ENCODE data around the gene CLIC1.

DNA sequence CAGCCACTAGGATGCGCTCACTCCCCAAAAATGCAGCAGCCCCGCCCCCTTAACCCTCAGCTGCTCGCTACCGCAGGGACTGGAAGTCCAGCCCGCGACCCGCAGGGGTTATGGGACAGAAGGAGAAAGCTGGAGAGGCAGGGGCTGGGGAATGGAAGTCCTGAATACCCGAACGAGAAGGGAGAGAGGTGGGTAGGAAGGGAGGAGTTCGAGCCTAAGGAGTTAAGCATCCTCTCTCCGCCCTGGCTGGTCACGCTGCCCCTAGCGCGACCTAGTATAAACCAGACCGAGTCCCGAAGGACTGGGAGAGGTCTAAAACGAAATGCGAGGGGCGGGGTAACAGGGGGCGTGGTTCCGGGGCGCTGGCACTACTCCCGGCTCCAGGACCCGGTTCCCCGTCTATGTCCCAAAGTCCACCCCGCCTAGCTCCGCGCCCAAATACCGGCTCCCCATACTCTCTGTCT, 6.8 kb downstream of the CLIC1 start:
- TF ChIP-seq, protein P1, sequence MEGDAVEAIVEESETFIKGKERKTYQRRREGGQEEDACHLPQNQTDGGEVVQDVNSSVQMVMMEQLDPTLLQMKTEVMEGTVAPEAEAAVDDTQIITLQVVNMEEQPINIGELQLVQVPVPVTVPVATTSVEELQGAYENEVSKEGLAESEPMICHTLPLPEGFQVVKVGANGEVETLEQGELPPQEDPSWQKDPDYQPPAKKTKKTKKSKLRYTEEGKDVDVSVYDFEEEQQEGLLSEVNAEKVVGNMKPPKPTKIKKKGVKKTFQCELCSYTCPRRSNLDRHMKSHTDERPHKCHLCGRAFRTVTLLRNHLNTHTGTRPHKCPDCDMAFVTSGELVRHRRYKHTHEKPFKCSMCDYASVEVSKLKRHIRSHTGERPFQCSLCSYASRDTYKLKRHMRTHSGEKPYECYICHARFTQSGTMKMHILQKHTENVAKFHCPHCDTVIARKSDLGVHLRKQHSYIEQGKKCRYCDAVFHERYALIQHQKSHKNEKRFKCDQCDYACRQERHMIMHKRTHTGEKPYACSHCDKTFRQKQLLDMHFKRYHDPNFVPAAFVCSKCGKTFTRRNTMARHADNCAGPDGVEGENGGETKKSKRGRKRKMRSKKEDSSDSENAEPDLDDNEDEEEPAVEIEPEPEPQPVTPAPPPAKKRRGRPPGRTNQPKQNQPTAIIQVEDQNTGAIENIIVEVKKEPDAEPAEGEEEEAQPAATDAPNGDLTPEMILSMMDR (IDR thresholded peaks at IDR 0.05), result peak in 3 of 7 experiments; percentile 48 to 71 (median 64)
- peak in 2 of 3 donors; percentile 67 to 68 for TF ChIP-seq POLR2A (IDR thresholded peaks at IDR 0.05)
